GM23338 (cell line): ENCODE data around the gene GFRA3.

Experiments used
- CREB1 ChIP-seq: fragments of 250-450 bp; sonication (Bioruptor Pico); IDR thresholded peaks from 2 replicates; pipeline ENCODE4 v1.5.0; 2020; ENCODE audit warnings: low read depth, mild to moderate bottlenecking, moderate library complexity
- ETS1 ChIP-seq: IDR thresholded peaks from 2 replicates; pipeline ENCODE4 v1.6.1; 2016; ENCODE audit warnings: antibody characterized with exemption
- EZH2 ChIP-seq: fragments of 200-600 bp; sonication (generic); IDR thresholded peaks from one replicate; pipeline ENCODE4 v1.8.0; 2017; ENCODE audit warnings: antibody characterized with exemption, mild to moderate bottlenecking, low read depth; ENCODE audit not compliant: unreplicated experiment
- EZH2phosphoT487 ChIP-seq: fragments of 200-600 bp; sonication (generic); IDR thresholded peaks from one replicate; pipeline ENCODE4 v1.8.1; 2018; ENCODE audit warnings: antibody characterized with exemption; ENCODE audit not compliant: unreplicated experiment
- JUNB ChIP-seq: IDR thresholded peaks from one replicate; pipeline ENCODE4 v1.6.1; 2016; ENCODE audit warnings: antibody characterized with exemption; ENCODE audit not compliant: unreplicated experiment
- POLR2AphosphoS5 ChIP-seq: IDR thresholded peaks from 2 replicates; pipeline ENCODE4 v1.6.1; 2016; ENCODE audit warnings: antibody characterized with exemption, low read depth
- ZNF331 ChIP-seq: fragments of 250-450 bp; sonication (Bioruptor Pico); IDR thresholded peaks from 2 replicates; pipeline ENCODE4 v1.5.0; 2020; ENCODE audit warnings: low read depth, mild to moderate bottlenecking, moderate library complexity
- TF ChIP-seq, protein P1 (sequence below), 2 experiments: fragments of 200-600 bp in 1 of 2; sonication (generic) in 1 of 2; conservative IDR thresholded peaks; 2 replicates each; pipeline versions ENCODE4 v1.5.1 to v1.6.1; 2016 to 2017; ENCODE audit warnings: antibody characterized with exemption in 2 of 2, low read depth in 2 of 2, mild to moderate bottlenecking in 2 of 2, moderate library complexity in 1 of 2
- TF ChIP-seq, protein P2 (sequence below): IDR thresholded peaks from one replicate; pipeline ENCODE4 v1.6.1; 2018; ENCODE audit warnings: antibody characterized with exemption; ENCODE audit not compliant: unreplicated experiment
- TF ChIP-seq, protein P3 (sequence below): fragments of 250-450 bp; sonication (Bioruptor Pico); IDR thresholded peaks from 2 replicates; pipeline ENCODE4 v1.5.0; 2020; ENCODE audit warnings: mild to moderate bottlenecking, moderate library complexity

GRCh38 chr5:138289296-138289695, 14.9 kb upstream of the GFRA3 start:
- TF ChIP-seq EZH2phosphoT487 = no peak
- TF ChIP-seq, protein P1, sequence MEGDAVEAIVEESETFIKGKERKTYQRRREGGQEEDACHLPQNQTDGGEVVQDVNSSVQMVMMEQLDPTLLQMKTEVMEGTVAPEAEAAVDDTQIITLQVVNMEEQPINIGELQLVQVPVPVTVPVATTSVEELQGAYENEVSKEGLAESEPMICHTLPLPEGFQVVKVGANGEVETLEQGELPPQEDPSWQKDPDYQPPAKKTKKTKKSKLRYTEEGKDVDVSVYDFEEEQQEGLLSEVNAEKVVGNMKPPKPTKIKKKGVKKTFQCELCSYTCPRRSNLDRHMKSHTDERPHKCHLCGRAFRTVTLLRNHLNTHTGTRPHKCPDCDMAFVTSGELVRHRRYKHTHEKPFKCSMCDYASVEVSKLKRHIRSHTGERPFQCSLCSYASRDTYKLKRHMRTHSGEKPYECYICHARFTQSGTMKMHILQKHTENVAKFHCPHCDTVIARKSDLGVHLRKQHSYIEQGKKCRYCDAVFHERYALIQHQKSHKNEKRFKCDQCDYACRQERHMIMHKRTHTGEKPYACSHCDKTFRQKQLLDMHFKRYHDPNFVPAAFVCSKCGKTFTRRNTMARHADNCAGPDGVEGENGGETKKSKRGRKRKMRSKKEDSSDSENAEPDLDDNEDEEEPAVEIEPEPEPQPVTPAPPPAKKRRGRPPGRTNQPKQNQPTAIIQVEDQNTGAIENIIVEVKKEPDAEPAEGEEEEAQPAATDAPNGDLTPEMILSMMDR (conservative IDR thresholded peaks at IDR 0.05; ENCODE audit: low read depth in 2 of 2) = no peak
- TF ChIP-seq, protein P2, sequence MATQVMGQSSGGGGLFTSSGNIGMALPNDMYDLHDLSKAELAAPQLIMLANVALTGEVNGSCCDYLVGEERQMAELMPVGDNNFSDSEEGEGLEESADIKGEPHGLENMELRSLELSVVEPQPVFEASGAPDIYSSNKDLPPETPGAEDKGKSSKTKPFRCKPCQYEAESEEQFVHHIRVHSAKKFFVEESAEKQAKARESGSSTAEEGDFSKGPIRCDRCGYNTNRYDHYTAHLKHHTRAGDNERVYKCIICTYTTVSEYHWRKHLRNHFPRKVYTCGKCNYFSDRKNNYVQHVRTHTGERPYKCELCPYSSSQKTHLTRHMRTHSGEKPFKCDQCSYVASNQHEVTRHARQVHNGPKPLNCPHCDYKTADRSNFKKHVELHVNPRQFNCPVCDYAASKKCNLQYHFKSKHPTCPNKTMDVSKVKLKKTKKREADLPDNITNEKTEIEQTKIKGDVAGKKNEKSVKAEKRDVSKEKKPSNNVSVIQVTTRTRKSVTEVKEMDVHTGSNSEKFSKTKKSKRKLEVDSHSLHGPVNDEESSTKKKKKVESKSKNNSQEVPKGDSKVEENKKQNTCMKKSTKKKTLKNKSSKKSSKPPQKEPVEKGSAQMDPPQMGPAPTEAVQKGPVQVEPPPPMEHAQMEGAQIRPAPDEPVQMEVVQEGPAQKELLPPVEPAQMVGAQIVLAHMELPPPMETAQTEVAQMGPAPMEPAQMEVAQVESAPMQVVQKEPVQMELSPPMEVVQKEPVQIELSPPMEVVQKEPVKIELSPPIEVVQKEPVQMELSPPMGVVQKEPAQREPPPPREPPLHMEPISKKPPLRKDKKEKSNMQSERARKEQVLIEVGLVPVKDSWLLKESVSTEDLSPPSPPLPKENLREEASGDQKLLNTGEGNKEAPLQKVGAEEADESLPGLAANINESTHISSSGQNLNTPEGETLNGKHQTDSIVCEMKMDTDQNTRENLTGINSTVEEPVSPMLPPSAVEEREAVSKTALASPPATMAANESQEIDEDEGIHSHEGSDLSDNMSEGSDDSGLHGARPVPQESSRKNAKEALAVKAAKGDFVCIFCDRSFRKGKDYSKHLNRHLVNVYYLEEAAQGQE = no peak
- no peak for TF ChIP-seq EZH2
- TF ChIP-seq CREB1 = no peak
- TF ChIP-seq POLR2AphosphoS5 = no peak
- no peak for TF ChIP-seq JUNB
- TF ChIP-seq ZNF331 (CRISPR knock-in tag) = no peak
- TF ChIP-seq ETS1 = no peak
- TF ChIP-seq, protein P3, sequence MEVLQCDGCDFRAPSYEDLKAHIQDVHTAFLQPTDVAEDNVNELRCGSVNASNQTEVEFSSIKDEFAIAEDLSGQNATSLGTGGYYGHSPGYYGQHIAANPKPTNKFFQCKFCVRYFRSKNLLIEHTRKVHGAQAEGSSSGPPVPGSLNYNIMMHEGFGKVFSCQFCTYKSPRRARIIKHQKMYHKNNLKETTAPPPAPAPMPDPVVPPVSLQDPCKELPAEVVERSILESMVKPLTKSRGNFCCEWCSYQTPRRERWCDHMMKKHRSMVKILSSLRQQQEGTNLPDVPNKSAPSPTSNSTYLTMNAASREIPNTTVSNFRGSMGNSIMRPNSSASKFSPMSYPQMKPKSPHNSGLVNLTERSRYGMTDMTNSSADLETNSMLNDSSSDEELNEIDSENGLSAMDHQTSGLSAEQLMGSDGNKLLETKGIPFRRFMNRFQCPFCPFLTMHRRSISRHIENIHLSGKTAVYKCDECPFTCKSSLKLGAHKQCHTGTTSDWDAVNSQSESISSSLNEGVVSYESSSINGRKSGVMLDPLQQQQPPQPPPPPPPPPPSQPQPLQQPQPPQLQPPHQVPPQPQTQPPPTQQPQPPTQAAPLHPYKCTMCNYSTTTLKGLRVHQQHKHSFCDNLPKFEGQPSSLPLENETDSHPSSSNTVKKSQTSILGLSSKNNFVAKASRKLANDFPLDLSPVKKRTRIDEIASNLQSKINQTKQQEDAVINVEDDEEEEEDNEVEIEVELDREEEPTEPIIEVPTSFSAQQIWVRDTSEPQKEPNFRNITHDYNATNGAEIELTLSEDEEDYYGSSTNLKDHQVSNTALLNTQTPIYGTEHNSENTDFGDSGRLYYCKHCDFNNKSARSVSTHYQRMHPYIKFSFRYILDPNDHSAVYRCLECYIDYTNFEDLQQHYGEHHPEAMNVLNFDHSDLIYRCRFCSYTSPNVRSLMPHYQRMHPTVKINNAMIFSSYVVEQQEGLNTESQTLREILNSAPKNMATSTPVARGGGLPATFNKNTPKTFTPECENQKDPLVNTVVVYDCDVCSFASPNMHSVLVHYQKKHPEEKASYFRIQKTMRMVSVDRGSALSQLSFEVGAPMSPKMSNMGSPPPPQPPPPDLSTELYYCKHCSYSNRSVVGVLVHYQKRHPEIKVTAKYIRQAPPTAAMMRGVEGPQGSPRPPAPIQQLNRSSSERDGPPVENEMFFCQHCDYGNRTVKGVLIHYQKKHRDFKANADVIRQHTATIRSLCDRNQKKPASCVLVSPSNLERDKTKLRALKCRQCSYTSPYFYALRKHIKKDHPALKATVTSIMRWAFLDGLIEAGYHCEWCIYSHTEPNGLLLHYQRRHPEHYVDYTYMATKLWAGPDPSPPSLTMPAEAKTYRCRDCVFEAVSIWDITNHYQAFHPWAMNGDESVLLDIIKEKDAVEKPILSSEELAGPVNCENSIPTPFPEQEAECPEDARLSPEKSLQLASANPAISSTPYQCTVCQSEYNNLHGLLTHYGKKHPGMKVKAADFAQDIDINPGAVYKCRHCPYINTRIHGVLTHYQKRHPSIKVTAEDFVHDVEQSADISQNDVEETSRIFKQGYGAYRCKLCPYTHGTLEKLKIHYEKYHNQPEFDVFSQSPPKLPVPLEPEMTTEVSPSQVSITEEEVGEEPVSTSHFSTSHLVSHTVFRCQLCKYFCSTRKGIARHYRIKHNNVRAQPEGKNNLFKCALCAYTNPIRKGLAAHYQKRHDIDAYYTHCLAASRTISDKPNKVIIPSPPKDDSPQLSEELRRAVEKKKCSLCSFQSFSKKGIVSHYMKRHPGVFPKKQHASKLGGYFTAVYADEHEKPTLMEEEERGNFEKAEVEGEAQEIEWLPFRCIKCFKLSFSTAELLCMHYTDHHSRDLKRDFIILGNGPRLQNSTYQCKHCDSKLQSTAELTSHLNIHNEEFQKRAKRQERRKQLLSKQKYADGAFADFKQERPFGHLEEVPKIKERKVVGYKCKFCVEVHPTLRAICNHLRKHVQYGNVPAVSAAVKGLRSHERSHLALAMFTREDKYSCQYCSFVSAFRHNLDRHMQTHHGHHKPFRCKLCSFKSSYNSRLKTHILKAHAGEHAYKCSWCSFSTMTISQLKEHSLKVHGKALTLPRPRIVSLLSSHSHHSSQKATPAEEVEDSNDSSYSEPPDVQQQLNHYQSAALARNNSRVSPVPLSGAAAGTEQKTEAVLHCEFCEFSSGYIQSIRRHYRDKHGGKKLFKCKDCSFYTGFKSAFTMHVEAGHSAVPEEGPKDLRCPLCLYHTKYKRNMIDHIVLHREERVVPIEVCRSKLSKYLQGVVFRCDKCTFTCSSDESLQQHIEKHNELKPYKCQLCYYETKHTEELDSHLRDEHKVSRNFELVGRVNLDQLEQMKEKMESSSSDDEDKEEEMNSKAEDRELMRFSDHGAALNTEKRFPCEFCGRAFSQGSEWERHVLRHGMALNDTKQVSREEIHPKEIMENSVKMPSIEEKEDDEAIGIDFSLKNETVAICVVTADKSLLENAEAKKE (CRISPR knock-in tag) = no peak
